ENCODE measurements around the gene HMGB1. TPM values are rescaled to one million over a fixed set of nuclear protein-coding genes. Genes with fewer than 3 reads are reported as not detected.
A peak's percentile ranks its signal among the peaks of the same experiment; 100 is the strongest.
"Not testable (repeated sequence)": the region's sequence is repeated elsewhere in the genome, so short reads cannot be mapped to it uniquely, and the experiment has no call there.

HMGB1 gene
- polyA plus RNA-seq, 3 donors from 2014 or later: 629 to 859 (median 662) TPM

- Mint-ChIP-seq H3K9me3 (no peaks in the 10 kb centered on the region), H3K4me1 (peaks cover 25 to 48% of the 10 kb centered on the region in 2 donors), H3K27ac (peak overlapping the region in 4 of 6 donors; percentile 59 to 84 (median 64)), H3K36me3 (peaks cover 6 to 27% (median 15%) of the 10 kb centered on the region in 3 donors), H3K4me3 (no peak overlapping the region), H3K27me3 (ENCODE audit: low read depth in 3 of 3) (peaks cover 0 to 12% (median 2%) of the 10 kb centered on the region in 3 donors)
- DNase-seq: no peak
These were observed 8.3 kb downstream of the HMGB1 start for GRCh38 chr13:30457306-30457891.

- Mint-ChIP-seq H3K4me3 (no peak overlapping the region), H3K36me3 (peaks cover 1 to 17% (median 9%) of the 10 kb centered on the region in 3 donors), H3K27ac (peak overlapping the region in 5 of 6 donors; percentile 15 to 66 (median 51)), H3K9me3 (no peaks in the 10 kb centered on the region), H3K4me1 (peaks cover 15 to 37% of the 10 kb centered on the region in 2 donors), H3K27me3 (ENCODE audit: low read depth in 3 of 3) (peaks cover 0 to 9% (median 2%) of the 10 kb centered on the region in 3 donors)
- DNase-seq: no peak
These were observed 9.4 kb downstream of the HMGB1 start for GRCh38 chr13:30456290-30456689.

GRCh38 chr13:30454991-30455390 is 10.7 kb downstream of the HMGB1 start:
- Mint-ChIP-seq H3K4me1 (peaks cover 14 to 34% of the 10 kb centered on the region in 2 donors), H3K36me3 (peaks cover 0 to 15% (median 8%) of the 10 kb centered on the region in 3 donors), H3K27me3 (ENCODE audit: low read depth in 3 of 3) (peaks cover 1 to 8% (median 2%) of the 10 kb centered on the region in 3 donors), H3K4me3 (no peak overlapping the region), H3K27ac (peak overlapping the region in 1 of 6 donors; percentile 55), H3K9me3 (no peaks in the 10 kb centered on the region)
- DNase-seq: no peak

GRCh38 chr13:30453727-30454126 is 12.0 kb downstream of the HMGB1 start:
- Mint-ChIP-seq H3K27ac (no peak overlapping the region), H3K4me1 (peaks cover 10 to 22% of the 10 kb centered on the region in 2 donors), H3K27me3 (ENCODE audit: low read depth in 3 of 3) (peaks cover 0 to 3% (median 1%) of the 10 kb centered on the region in 3 donors), H3K9me3 (no peaks in the 10 kb centered on the region), H3K4me3 (no peak overlapping the region), H3K36me3 (peaks cover 0 to 7% (median 4%) of the 10 kb centered on the region in 3 donors)
- no peak for DNase-seq

- not testable (repeated sequence) for H3K9me3 Mint-ChIP-seq; H3K36me3 Mint-ChIP-seq; H3K4me1 Mint-ChIP-seq; DNase-seq; H3K4me3 Mint-ChIP-seq; H3K27ac Mint-ChIP-seq; H3K27me3 Mint-ChIP-seq (ENCODE audit: low read depth in 3 of 3)
These were observed 14.3 kb downstream of the HMGB1 start for GRCh38 chr13:30451476-30451875.

- Mint-ChIP-seq H3K4me1 (peaks cover 9 to 14% of the 10 kb centered on the region in 2 donors), H3K36me3 (peaks cover 0 to 6% (median 0%) of the 10 kb centered on the region in 3 donors), H3K4me3 (no peak overlapping the region), H3K27ac (no peak overlapping the region), H3K9me3 (peaks cover 0 to 2% (median 0%) of the 10 kb centered on the region in 6 donors), H3K27me3 (ENCODE audit: low read depth in 3 of 3) (peaks cover 0 to 5% (median 2%) of the 10 kb centered on the region in 3 donors)
- no peak for DNase-seq
These were observed 15.7 kb downstream of the HMGB1 start for GRCh38 chr13:30450066-30450465.

GRCh38 chr13:30448441-30448840 is 17.3 kb downstream of the HMGB1 start:
- DNase-seq: no peak
- H3K27ac Mint-ChIP-seq: no peak overlapping the region
- H3K4me1 Mint-ChIP-seq: peaks cover 9 to 15% of the 10 kb centered on the region in 2 donors
- peaks cover 0 to 6% (median 0%) of the 10 kb centered on the region in 3 donors for H3K36me3 Mint-ChIP-seq
- H3K9me3 Mint-ChIP-seq: peaks cover 0 to 2% (median 0%) of the 10 kb centered on the region in 6 donors
- no peak overlapping the region for H3K4me3 Mint-ChIP-seq
- H3K27me3 Mint-ChIP-seq (ENCODE audit: low read depth in 3 of 3): peaks cover 0 to 5% (median 2%) of the 10 kb centered on the region in 3 donors

- peak overlapping the region in 4 of 5 donors; percentile 1 to 35 (median 22) for H3K4me3 Mint-ChIP-seq
- peaks cover 9 to 17% of the 10 kb centered on the region in 2 donors for H3K4me1 Mint-ChIP-seq
- H3K36me3 Mint-ChIP-seq: peaks cover 0 to 6% (median 0%) of the 10 kb centered on the region in 3 donors
- H3K9me3 Mint-ChIP-seq: peaks cover 0 to 2% (median 0%) of the 10 kb centered on the region in 6 donors
- peak overlapping the region in 1 of 6 donors; percentile 58 for H3K27ac Mint-ChIP-seq
- DNase-seq: no peak
- H3K27me3 Mint-ChIP-seq (ENCODE audit: low read depth in 3 of 3): peaks cover 0 to 5% (median 2%) of the 10 kb centered on the region in 3 donors
These were observed 19.6 kb downstream of the HMGB1 start for GRCh38 chr13:30446126-30446500.

GRCh38 chr13:30443957-30444404 is 21.8 kb downstream of the HMGB1 start:
- Mint-ChIP-seq H3K27me3 (ENCODE audit: low read depth in 3 of 3) (peaks cover 0 to 4% (median 2%) of the 10 kb centered on the region in 3 donors), H3K4me3 (no peak overlapping the region), H3K4me1 (peaks cover 9 to 20% of the 10 kb centered on the region in 2 donors), H3K27ac (no peak overlapping the region), H3K9me3 (peaks cover 0 to 2% (median 0%) of the 10 kb centered on the region in 6 donors), H3K36me3 (peaks cover 0 to 6% (median 0%) of the 10 kb centered on the region in 3 donors)
- DNase-seq: no peak

- H3K27ac Mint-ChIP-seq; H3K36me3 Mint-ChIP-seq; H3K9me3 Mint-ChIP-seq; H3K4me3 Mint-ChIP-seq; DNase-seq; H3K27me3 Mint-ChIP-seq (ENCODE audit: low read depth in 3 of 3): not testable (repeated sequence)
- H3K4me1 Mint-ChIP-seq: peaks cover 9 to 20% of the 10 kb centered on the region in 2 donors
These were observed 22.2 kb downstream of the HMGB1 start for GRCh38 chr13:30443491-30443890.

- H3K36me3 Mint-ChIP-seq: peaks cover 0 to 6% (median 0%) of the 10 kb centered on the region in 3 donors
- peaks cover 9 to 20% of the 10 kb centered on the region in 2 donors for H3K4me1 Mint-ChIP-seq
- no peak overlapping the region for H3K27ac Mint-ChIP-seq
- H3K9me3 Mint-ChIP-seq: peaks cover 0 to 2% (median 0%) of the 10 kb centered on the region in 6 donors
- DNase-seq: no peak
- peaks cover 0 to 4% (median 2%) of the 10 kb centered on the region in 3 donors for H3K27me3 Mint-ChIP-seq (ENCODE audit: low read depth in 3 of 3)
- no peak overlapping the region for H3K4me3 Mint-ChIP-seq
These were observed 22.8 kb downstream of the HMGB1 start for GRCh38 chr13:30442926-30443325.

- H3K27me3 Mint-ChIP-seq (ENCODE audit: low read depth in 3 of 3): peaks cover 0 to 3% (median 2%) of the 10 kb centered on the region in 3 donors
- H3K27ac Mint-ChIP-seq: no peak overlapping the region
- H3K4me1 Mint-ChIP-seq: peaks cover 8 to 16% of the 10 kb centered on the region in 2 donors
- H3K4me3 Mint-ChIP-seq: no peak overlapping the region
- H3K36me3 Mint-ChIP-seq: peaks cover 0 to 3% (median 0%) of the 10 kb centered on the region in 3 donors
- no peaks in the 10 kb centered on the region for H3K9me3 Mint-ChIP-seq
- no peak for DNase-seq
These were observed 24.6 kb downstream of the HMGB1 start for GRCh38 chr13:30440910-30441703.

- Mint-ChIP-seq H3K27me3 (ENCODE audit: low read depth in 3 of 3) (peaks cover 0 to 4% (median 0%) of the 10 kb centered on the region in 3 donors), H3K36me3 (no peaks in the 10 kb centered on the region), H3K27ac (no peak overlapping the region), H3K4me3 (no peak overlapping the region), H3K4me1 (peaks cover 0 to 5% of the 10 kb centered on the region in 2 donors), H3K9me3 (no peaks in the 10 kb centered on the region)
- DNase-seq: no peak
These were observed 27.4 kb downstream of the HMGB1 start for GRCh38 chr13:30438286-30438685.

- no peak overlapping the region for H3K4me3 Mint-ChIP-seq
- no peak for DNase-seq
- peaks cover 0 to 4% (median 0%) of the 10 kb centered on the region in 3 donors for H3K27me3 Mint-ChIP-seq (ENCODE audit: low read depth in 3 of 3)
- H3K36me3 Mint-ChIP-seq: no peaks in the 10 kb centered on the region
- H3K27ac Mint-ChIP-seq: no peak overlapping the region
- no peaks in the 10 kb centered on the region for H3K9me3 Mint-ChIP-seq
- H3K4me1 Mint-ChIP-seq: peaks cover 0 to 5% of the 10 kb centered on the region in 2 donors
These were observed 28.6 kb downstream of the HMGB1 start for GRCh38 chr13:30437177-30437576.
